Muscle of leg (tissue), 11 donors: ENCODE data around the gene TTLL13. TPM values are rescaled to one million over a fixed set of nuclear protein-coding genes. Genes with fewer than 3 reads are reported as not detected.
A peak's percentile ranks its signal among the peaks of the same experiment; 100 is the strongest.
"Not testable (repeated sequence)": the region's sequence is repeated elsewhere in the genome, so short reads cannot be mapped to it uniquely, and the experiment has no call there.

Experiments
- DNase-seq: peaks from one replicate; pipeline ENCODE4 v3.0.0; 2013
- H3K27ac ChIP-seq: one replicate; pipeline ENCODE4 v1.5.1; 2013; ENCODE audit warnings: mild to moderate bottlenecking, low read length, control low read depth
- H3K27me3 ChIP-seq: one replicate; pipeline ENCODE4 v1.6.1; 2013; ENCODE audit warnings: low read length; ENCODE audit not compliant: control insufficient read depth, insufficient read depth
- H3K36me3 ChIP-seq: one replicate; pipeline ENCODE4 v1.6.1; 2013; ENCODE audit warnings: low read length; ENCODE audit not compliant: control insufficient read depth, insufficient read depth
- H3K4me1 ChIP-seq: one replicate; pipeline ENCODE4 v1.6.1; 2013; ENCODE audit warnings: low read length; ENCODE audit not compliant: control insufficient read depth, insufficient read depth
- H3K4me3 ChIP-seq: one replicate; pipeline ENCODE4 v1.5.1; 2013; ENCODE audit warnings: low read length, control low read depth
- H3K9me3 ChIP-seq: replicated peaks from 2 replicates; pipeline ENCODE4 v1.6.1; 2013; ENCODE audit warnings: low read depth, low read length; ENCODE audit not compliant: control insufficient read depth
- WGBS: methylation state at CpG from one replicate; pipeline ENCODE4 v1.1.5; 2013; ENCODE audit warnings: missing lambda C conversion rate; ENCODE audit not compliant: insufficient coverage; 5-methylcytosine and 5-hydroxymethylcytosine counted together
- polyA plus RNA-seq, 8 donors: library from polyadenylated mRNA; unstranded; fragments of 120-200 nt; gene quantifications; one replicate each; pipeline versions ENCODE4 v1.2.1 to v1.2.3, GENCODE V29; 2013; ENCODE audit warnings: inconsistent platforms in 1 of 8, low replicate concordance in 1 of 8; ENCODE audit not compliant: insufficient read length in 8 of 8, insufficient read depth in 1 of 8
- total RNA-seq: library from RNA; stranded (reverse); fragments of 120-200 nt; gene quantifications from one replicate; pipeline ENCODE4 v1.2.4, GENCODE V29; 2013

The TTLL13 gene
- total and polyA plus RNA-seq, 9 donors = 0.09 to 0.86 (median 0.11) TPM; not detected in 4

DNA sequence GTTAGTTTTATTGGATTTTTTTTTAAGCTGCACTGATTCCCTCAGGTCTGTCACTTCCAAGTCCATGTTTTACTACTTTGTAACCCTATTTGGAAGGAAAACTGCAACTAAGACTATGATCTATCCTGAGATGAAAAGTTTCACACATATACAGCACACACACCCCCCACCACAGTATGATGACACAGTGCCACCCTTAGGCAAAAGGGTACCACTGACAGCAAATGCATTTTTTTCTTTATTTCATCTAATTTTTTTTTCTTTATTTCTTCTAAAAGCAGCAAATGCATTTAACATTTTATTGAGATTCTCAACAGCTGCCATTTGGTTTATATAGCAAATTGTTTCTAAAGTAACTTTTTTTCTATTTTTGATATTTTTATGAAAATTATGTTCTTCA is 37.3 kb downstream of the TTLL13 start:
- Histone ChIP-seq H3K4me1 (peaks cover 7% of the 10 kb centered on the region), H3K27ac (peak overlapping the region; percentile 4), H3K36me3 (no peaks in the 10 kb centered on the region), H3K27me3 (no peaks in the 10 kb centered on the region), H3K4me3 (no peak overlapping the region), H3K9me3 (no peaks in the 10 kb centered on the region)
- peak; percentile 59 for DNase-seq

DNA sequence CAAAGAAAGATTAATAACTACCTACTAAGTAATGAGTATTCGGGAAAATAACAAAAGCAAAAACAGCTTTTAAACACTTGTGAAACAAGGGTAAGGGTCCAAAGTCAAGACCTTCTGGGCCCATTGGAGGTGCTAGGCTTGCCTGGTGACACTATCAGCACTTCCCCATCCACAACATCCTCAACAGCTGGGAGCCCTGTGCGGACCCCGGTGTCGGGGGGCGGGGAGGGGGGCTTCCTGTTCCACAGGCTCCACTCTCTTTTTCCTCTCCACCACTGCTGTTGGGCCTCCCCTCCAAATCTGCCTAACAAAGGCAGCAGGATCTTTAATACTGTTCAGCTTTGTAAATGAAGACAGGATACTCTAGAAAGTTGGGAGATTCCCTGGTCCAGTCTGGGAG is 37.7 kb downstream of the TTLL13 start:
- no peak for DNase-seq
- Histone ChIP-seq H3K9me3 (no peaks in the 10 kb centered on the region), H3K4me1 (peaks cover 7% of the 10 kb centered on the region), H3K27ac (peak overlapping the region; percentile 37), H3K4me3 (no peak overlapping the region), H3K36me3 (no peaks in the 10 kb centered on the region), H3K27me3 (no peaks in the 10 kb centered on the region)
- WGBS = 60% methylated on average over 1 of the region's 5 CpGs

DNA sequence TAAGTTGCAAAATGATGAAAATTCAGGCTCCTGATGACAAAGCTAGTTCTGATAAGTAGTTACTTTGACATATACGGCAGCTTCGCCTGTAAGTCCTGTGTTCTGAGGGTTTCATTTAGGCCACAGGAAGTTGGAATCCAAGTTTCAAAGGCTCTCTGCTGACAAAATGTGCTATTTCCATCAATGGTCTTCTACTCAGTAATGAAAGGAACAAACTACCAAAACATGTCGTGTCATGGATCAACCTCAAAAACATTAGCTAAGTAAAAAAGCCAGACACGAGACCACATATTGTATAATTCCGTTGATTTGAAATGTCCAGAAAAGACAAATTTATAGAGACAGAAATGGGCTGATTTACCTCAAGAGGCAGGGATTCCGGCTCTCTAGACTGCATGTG is 38.6 kb downstream of the TTLL13 start:
- H3K36me3 ChIP-seq = no peaks in the 10 kb centered on the region
- no peaks in the 10 kb centered on the region for H3K27me3 ChIP-seq
- peaks cover 7% of the 10 kb centered on the region for H3K4me1 ChIP-seq
- DNase-seq = peak; percentile 60
- no peak overlapping the region for H3K27ac ChIP-seq
- no peak overlapping the region for H3K4me3 ChIP-seq
- H3K9me3 ChIP-seq = no peaks in the 10 kb centered on the region
- WGBS = 60% methylated on average over 2 of the region's 6 CpGs

DNA sequence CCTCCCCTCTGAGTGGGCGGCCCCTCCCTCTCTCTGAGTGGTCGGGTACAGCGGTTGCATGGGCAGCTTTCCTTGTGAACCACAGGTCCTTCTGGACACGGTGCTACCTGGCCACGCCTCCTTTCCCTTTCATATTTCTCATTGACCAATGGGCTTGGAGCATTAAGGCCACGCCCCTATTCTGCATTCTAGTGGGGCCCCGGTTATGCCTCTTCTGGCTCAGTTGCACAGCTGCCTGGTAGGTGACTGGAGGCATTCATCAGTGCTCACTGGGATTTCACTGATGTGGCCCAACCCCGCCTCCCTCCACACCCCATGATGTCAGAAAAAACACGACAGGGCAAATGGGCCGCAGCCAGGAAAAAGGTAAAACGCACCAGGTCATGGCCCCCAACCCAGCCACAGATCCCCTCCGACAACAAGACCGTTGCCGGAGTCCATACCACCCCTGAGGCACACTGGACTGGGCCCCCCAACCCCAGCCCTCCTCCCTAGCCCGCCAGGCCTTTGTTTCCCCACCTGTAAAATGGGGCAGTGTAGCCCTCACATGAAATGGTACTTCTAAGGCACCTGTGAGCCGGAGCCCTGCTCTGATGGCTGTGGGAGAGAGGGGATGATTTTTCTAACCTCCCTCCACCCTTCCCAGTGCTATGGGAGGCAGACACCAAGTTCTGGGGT is 42.5 kb downstream of the TTLL13 start:
- H3K27me3 ChIP-seq = no peaks in the 10 kb centered on the region
- H3K36me3 ChIP-seq = no peaks in the 10 kb centered on the region
- peaks cover 3% of the 10 kb centered on the region for H3K4me1 ChIP-seq
- H3K27ac ChIP-seq = no peak overlapping the region
- H3K9me3 ChIP-seq = no peaks in the 10 kb centered on the region
- 82% methylated on average over 13 of the region's 16 CpGs for WGBS
- no peak for DNase-seq
- no peak overlapping the region for H3K4me3 ChIP-seq

DNA sequence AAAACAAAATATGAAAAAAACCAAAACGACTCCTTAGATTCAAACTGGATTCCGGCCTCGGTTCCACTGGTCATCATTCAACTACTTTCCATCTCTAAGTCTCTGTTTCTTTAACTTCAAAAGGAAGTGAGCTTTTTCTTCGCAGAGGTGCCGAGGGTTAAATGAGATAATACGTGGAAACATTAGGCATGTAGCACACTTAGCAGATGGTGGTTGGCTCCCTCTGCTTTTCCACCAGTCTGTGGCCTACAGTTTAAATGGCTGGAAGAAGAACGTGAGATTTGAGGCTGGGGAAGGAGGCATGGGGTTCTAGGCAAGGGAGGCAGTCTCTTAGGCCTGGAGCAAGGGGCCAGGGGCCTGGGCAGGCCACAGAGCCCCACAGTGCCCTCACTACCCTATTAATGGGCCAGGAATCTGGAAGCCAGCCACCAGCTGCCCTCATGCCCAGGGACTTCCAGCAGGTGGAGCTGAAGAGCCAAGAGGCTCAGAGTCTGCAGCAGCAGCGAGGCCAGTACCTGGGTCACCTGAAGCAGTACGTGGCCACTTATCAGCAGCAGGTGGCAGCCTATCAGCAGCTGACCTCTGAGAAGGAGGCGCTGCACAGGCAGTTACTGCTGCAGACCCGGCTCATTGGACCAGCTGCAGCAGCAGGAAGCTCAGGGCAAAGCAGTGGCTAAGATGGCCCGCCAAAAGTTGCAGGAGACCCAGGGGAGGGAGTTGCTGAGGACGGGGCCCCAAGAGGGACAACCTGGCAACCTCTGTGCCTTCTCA is 43.9 kb downstream of the TTLL13 start:
- H3K9me3 ChIP-seq, H3K27me3 ChIP-seq, H3K36me3 ChIP-seq, H3K4me1 ChIP-seq, H3K27ac ChIP-seq, H3K4me3 ChIP-seq, DNase-seq: not testable (repeated sequence)
- 39% methylated on average over 9 of the region's 13 CpGs for WGBS

DNA sequence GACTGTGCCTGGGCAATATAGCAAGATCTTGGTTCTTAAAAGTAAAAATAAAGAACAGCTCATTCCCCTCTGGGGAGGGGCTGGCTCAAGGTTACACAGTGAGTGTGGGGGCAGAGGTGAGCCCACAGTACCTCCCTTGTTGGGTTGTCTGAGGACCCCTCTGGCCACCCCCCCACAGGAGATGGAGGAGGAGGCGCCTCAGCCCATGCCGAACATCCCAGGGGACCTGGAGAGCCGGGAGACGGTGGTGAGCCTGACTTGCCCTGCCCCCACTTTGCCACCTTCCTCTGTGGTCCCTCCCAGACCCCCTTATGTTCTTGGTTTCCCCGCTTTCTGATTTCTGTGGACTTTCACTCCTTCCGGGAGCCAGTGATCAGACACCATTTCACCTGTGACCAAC is 44.8 kb downstream of the TTLL13 start:
- no peaks in the 10 kb centered on the region for H3K27me3 ChIP-seq
- WGBS = 60% methylated on average over 4 of the region's 6 CpGs
- H3K36me3 ChIP-seq = no peaks in the 10 kb centered on the region
- H3K4me1 ChIP-seq = no peaks in the 10 kb centered on the region
- DNase-seq = no peak
- H3K9me3 ChIP-seq = no peaks in the 10 kb centered on the region
- no peak overlapping the region for H3K4me3 ChIP-seq
- no peak overlapping the region for H3K27ac ChIP-seq

DNA sequence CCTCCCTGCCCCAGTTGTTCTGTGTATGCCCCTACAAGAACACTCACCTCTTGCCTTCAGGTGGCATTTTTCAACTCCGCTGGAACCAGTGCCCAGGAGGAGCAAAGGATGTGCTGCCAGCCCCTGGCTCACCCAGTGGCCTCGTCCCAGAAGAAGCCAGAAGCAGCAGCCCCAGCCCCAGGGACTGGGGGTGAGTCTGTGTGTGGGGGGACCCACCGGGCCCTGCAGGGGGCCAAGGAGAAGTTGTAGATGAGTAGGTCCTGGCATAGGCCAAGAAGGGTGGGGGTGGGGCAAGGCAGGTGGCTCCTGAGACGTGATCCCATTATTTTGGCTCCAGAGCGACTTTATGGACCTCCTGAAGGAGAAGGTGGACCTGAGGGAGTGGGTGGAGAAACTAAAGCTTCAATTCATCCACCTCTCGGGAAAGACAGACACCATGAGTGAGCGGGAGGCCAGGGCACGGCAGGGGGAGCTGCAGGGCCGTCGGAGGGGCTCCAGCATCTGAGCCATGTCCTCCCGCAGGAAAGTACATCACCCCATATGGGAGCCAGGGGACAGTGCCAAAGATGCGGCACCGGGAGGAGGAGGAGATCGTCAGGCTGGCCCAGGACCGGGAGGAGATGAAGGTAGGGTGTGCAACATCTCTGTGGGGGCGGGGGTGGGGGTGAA is 45.4 kb downstream of the TTLL13 start:
- no peak for DNase-seq
- Histone ChIP-seq H3K27ac (no peak overlapping the region), H3K36me3 (no peaks in the 10 kb centered on the region), H3K4me3 (no peak overlapping the region), H3K27me3 (no peaks in the 10 kb centered on the region), H3K9me3 (no peaks in the 10 kb centered on the region), H3K4me1 (no peaks in the 10 kb centered on the region)
- 62% methylated on average over 13 of the region's 16 CpGs for WGBS

DNA sequence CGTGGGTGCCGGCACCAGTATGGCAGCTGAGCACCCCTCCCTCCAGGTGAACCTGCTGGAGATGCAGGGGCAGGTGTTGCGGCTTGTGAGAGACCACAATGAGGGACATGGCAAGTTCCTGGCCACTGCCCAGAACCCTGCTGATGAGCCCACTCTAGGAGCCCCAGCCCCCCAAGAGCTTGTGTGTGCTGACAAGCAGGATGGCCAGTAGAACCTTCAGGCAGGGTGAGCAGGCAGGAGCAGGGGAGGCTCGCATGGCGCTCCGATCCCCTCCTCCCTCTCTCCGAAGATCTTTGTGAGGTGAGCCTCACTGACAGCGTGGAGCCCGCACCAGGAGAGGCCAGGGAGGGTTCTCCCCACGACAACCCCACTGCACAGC is 45.9 kb downstream of the TTLL13 start:
- 54% methylated on average over 10 of the region's 10 CpGs for WGBS
- DNase-seq = no peak
- H3K36me3 ChIP-seq = no peaks in the 10 kb centered on the region

DNA sequence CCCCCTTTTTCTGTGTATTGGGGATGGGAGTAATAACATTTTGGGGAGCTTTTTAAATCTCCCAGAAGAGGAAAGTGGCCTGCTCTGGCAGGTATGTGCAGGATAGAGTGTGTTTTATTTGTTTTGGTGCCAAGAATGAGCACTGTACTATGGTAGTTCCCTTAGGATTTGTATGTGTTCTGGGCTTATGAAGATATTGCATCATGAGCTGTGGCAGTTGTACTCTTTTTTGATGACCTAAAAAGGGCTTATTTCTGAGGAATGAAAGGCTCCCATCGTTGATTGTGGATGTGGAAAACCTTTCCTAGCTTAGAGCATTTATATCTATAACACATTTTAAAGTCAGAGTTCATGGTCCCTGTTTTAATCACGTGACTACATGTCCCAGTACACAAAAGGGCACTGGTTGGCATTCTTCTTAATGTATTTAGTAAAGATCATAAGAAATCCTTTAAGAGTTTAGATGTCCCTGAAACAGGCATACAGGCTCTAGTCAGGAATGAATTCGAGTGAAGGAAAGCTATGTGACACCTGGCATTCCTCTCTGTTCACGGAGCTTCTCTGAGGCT is 47.0 kb downstream of the TTLL13 start:
- not testable (repeated sequence) for H3K27me3 ChIP-seq, H3K27ac ChIP-seq, H3K9me3 ChIP-seq, DNase-seq, H3K4me1 ChIP-seq, H3K36me3 ChIP-seq, H3K4me3 ChIP-seq
- no CpG with 5 or more reads among the region's 4 CpGs for WGBS

More for the DNA sequence above, 45.9 kb downstream of the TTLL13 start:
- Histone ChIP-seq H3K9me3 (no peaks in the 10 kb centered on the region), H3K27ac (no peak overlapping the region), H3K4me1 (no peaks in the 10 kb centered on the region), H3K4me3 (no peak overlapping the region), H3K27me3 (no peaks in the 10 kb centered on the region)

DNA sequence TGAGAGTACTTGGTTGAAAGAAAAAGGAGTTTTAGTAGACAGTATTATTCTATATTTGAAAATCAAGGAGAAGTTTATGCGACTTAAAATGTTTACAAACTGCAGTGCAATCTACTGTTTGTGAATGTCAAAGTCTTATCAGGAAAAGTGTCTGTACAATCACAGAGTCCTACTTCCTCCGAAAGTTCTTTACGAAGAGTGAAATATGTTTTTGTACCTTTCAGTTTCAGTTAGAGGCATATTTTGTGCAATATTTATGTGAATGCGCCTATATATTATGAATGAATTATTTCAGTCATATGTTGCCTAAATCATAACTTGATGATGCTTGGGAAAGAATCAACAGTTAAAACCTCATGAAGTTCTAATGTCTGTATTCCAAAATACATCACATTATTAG is 47.7 kb downstream of the TTLL13 start:
- Histone ChIP-seq H3K27me3 (no peaks in the 10 kb centered on the region), H3K27ac (no peak overlapping the region), H3K36me3 (no peaks in the 10 kb centered on the region), H3K9me3 (no peaks in the 10 kb centered on the region), H3K4me3 (no peak overlapping the region), H3K4me1 (peaks cover 3% of the 10 kb centered on the region)
- no CpG with 5 or more reads among the region's 4 CpGs for WGBS
- no peak for DNase-seq
